ENCODE data around the gene TPGS1. TPM values are rescaled to one million over a fixed set of nuclear protein-coding genes. Genes with fewer than 3 reads are reported as not detected.

Gene TPGS1
- total and polyA plus RNA-seq, 2 of the 8 experiments (the other 6 are each of a cell fraction or from before 2014, with no cell fraction given): 9.1 to 10.6 TPM

GRCh38 chr19:540867-541637 is 33.8 kb downstream of the TPGS1 start (continued):
- TF ChIP-seq CHD7 (IDR thresholded peaks at IDR 0.05; ENCODE audit: insufficient replicate concordance, low read length) (no peak), RAD21 (IDR thresholded peaks at IDR 0.05 in 1 of 2, conservative IDR thresholded peaks at IDR 0.05 in 1 of 2; ENCODE audit: low read depth in 2 of 2, low read length in 2 of 2) (no peak)
